ENCODE data around the gene MAP3K10. TPM values are rescaled to one million over a fixed set of nuclear protein-coding genes. Genes with fewer than 3 reads are reported as not detected.

Gene MAP3K10
- total and polyA plus RNA-seq, 2 of the 13 experiments (the other 11 are each of a cell fraction or from before 2014, with no cell fraction given), result 3.4 to 5.0 TPM

- 0 out of 2 replicates have a peak, but pooled peaks have one; percentile 66 for TF ChIP-seq HIC2 (CRISPR knock-in tag; IDR thresholded peaks at IDR 0.05; ENCODE audit: low read depth)
- TF ChIP-seq, protein P1, sequence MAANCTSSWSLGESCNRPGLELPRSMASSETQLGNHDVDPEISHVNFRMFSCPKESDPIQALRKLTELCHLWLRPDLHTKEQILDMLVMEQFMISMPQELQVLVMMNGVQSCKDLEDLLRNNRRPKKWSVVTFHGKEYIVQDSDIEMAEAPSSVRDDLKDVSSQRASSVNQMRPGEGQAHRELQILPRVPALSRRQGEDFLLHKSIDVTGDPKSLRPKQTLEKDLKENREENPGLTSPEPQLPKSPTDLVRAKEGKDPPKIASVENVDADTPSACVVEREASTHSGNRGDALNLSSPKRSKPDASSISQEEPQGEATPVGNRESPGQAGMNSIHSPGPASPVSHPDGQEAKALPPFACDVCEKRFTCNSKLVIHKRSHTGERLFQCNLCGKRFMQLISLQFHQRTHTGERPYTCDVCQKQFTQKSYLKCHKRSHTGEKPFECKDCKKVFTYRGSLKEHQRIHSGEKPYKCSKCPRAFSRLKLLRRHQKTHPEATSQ (CRISPR knock-in tag; IDR thresholded peaks at IDR 0.05; ENCODE audit: borderline replicate concordance), result no peak
- TF ChIP-seq UBTF (CRISPR knock-in tag; IDR thresholded peaks at IDR 0.05), result peak; percentile 71
- no peak for TF ChIP-seq SRF (IDR thresholded peaks at IDR 0.05; ENCODE audit: low read depth, low read length)
- TF ChIP-seq ZNF230 (CRISPR knock-in tag; IDR thresholded peaks at IDR 0.05), result peak; percentile 77; the same call in 1 of the 2 replicates
- peak; percentile 21; the same call in 1 of the 2 replicates for TF ChIP-seq ZNF747 (CRISPR knock-in tag; IDR thresholded peaks at IDR 0.05; ENCODE audit: borderline replicate concordance)
- no peak for TF ChIP-seq ZNF3 (CRISPR knock-in tag; IDR thresholded peaks at IDR 0.05)
- TF ChIP-seq NCOA2 (CRISPR knock-in tag; IDR thresholded peaks at IDR 0.05), result peak; percentile 83
- peak; percentile 93; the same call in 1 of the 2 replicates for TF ChIP-seq TARDBP (CRISPR knock-in tag; IDR thresholded peaks at IDR 0.05)
- TF ChIP-seq ZKSCAN1 (IDR thresholded peaks at IDR 0.05; ENCODE audit: low read length), result no peak
- TF ChIP-seq MYNN (CRISPR knock-in tag; IDR thresholded peaks at IDR 0.05; ENCODE audit: low read depth), result peak; percentile 46; the same call in 1 of the 2 replicates
- TF ChIP-seq TCF12 (IDR thresholded peaks at IDR 0.05), result no peak
- TF ChIP-seq TCF12 (CRISPR knock-in tag; IDR thresholded peaks at IDR 0.05), result 0 out of 2 replicates have a peak, but pooled peaks have one; percentile 24
- TF ChIP-seq HMGXB4 (CRISPR knock-in tag; IDR thresholded peaks at IDR 0.05; ENCODE audit: borderline replicate concordance in 1 of 2, low read depth in 1 of 2), result peak; percentile 69 to 82; a peak in 3 of 4 replicates
- TF ChIP-seq PCBP1 (IDR thresholded peaks at IDR 0.05; ENCODE audit: borderline replicate concordance, low read depth, low read length), result no peak
- TF ChIP-seq RBM22 (optimal IDR thresholded peaks at IDR 0.05; ENCODE audit: low read length), result peak; percentile 83
- TF ChIP-seq FOXA3 (CRISPR knock-in tag; IDR thresholded peaks at IDR 0.05), result peak; percentile 75
- TF ChIP-seq ARNTL (CRISPR knock-in tag; IDR thresholded peaks at IDR 0.05), result peak; percentile 99
- no peak for TF ChIP-seq THAP8 (CRISPR knock-in tag; IDR thresholded peaks at IDR 0.05; ENCODE audit: borderline replicate concordance)
- TF ChIP-seq PAF1 (CRISPR knock-in tag; IDR thresholded peaks at IDR 0.05), result peak; percentile 78
- TF ChIP-seq ZSCAN12 (CRISPR knock-in tag; IDR thresholded peaks at IDR 0.05), result 0 out of 2 replicates have a peak, but pooled peaks have one; percentile 81
Measured at GRCh38 chr19:40231544-40232424, 40.6 kb downstream of the MAP3K10 start (continued).

Data from HepG2 (cell line).